GM18858 (cell line): Measurements from ENCODE around the gene CDC5L.
"Not testable (repeated sequence)": the region's sequence is repeated elsewhere in the genome, so short reads cannot be mapped to it uniquely, and the experiment has no call there.

Experiments used
- ATAC-seq: cut with Tn5 transposase; IDR thresholded peaks from one replicate; pipeline ENCODE4 v1.9.1; 2021; ENCODE audit not compliant: unreplicated experiment

CDC5L gene

DNA sequence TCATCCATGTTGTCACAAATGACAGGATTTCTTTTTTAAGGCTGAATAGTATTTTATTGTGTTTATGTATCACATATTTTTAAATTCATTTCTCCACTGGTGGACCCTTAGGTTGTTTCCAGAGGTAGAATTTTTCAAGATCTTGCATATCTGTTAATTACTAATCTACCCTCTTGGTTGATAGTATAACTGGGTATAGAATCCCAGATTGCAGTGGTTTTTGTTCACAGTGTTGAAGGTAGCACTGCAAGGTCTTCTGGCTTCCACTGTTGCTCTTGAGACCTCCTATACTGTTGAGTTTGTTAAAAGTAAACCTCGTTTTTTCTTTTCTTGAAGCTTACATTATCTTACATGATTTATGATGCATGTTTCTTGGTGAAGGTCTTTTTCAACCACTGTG lies 22.9 kb downstream of the CDC5L start:
- ATAC-seq: no peak

DNA sequence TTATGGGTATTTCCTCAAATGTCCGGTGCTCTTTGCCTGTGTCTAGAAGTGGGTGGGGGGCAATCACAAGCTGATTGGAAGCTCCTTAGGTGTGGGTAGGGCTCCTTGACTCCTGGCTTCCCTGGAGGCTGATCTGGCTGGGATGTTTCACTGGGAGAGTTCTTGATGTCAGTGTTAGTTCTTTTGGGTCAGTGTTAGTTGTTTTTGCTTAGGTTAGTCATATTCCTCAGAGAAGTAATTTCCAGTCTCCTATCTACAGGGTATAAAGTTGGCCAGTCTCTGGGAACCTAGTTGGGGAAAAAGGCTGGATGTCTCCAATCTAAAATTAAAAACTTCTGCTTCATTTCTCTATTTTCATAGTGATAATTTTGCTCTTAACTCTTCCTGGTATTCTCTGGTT lies 23.6 kb downstream of the CDC5L start:
- no peak for ATAC-seq

DNA sequence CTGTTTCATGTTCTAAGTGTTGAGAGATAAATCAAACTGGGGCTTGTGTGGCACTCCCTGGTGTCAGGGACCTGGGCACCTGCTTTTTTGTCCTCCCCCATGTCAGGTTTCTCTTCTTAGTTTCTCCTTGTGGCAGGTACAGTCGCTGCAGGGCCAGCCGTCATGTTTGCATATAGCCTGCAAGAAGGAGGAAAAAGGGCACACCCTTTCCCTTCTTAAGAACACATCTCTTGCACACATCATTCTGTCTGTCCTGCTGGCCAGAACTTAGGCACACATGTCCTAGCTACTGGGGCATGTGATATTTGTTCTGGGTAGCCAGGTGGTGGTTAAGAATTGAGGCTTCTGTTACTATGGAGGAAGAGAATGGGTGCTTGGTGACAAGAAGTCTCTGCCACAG lies 27.9 kb downstream of the CDC5L start:
- ATAC-seq: no peak

DNA sequence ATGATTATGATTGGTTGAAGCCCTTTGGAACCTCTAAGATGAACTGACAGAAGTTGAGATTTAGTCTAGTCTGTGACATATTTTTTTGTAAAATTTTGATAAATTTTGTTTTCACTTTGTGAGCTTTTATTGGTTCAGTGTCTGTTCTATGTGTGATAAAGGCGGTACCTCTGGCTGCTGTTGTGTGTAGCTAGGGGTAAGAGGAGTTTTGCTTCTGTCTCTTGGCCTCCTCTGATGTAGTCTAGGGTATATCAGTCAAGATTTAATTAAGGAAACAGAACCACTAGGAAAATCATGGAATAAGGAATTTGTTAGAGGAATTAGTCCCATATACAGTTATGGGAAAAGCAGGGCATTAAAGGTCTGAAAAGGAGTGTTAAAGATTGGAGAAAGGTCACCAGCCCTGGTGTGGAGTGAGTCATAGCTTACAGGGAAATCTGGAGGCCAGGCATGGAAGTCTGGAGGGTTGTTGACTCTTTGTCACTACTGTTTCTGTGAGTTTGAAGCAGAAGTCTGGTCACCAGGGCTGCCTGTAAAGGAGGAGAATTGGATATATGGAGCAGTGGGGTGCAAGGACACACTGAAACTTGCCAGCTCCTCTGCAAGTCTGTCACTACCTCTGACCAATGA lies 28.5 kb downstream of the CDC5L start:
- no peak for ATAC-seq

DNA sequence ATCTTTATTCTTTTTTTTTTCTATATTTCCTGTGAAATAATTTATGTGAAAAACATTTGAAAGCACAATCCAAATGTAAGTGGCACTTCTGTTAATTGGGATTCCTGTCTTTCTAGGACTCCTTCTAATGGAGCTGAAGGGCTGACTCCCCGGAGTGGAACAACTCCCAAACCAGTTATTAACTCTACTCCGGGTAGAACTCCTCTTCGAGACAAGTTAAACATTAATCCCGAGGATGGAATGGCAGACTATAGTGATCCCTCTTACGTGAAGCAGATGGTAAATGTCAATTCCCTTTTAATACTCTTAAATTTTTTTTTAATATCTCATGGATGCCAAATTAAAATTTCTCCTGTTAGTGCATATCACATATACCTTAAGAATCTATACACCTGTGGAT lies 35.0 kb downstream of the CDC5L start:
- ATAC-seq: no peak

DNA sequence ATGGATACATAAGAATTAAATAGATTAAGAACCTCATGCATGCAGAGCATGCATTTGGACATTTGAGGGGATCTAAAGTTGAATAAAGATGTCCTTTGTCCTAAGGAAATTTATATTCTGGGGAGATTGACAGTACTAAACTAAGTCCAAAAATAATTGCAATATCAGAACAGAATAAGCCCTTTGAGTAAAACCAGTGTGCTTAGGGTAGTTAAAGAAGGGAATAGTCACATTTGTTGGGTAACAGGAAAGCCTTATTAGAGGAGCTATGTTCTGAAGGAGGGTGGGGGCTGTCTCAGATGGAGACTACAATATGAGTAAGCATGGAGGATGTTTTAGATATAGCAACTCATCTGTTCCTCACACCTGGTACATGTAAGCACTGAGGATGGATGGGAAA lies 35.8 kb downstream of the CDC5L start:
- ATAC-seq: no peak

DNA sequence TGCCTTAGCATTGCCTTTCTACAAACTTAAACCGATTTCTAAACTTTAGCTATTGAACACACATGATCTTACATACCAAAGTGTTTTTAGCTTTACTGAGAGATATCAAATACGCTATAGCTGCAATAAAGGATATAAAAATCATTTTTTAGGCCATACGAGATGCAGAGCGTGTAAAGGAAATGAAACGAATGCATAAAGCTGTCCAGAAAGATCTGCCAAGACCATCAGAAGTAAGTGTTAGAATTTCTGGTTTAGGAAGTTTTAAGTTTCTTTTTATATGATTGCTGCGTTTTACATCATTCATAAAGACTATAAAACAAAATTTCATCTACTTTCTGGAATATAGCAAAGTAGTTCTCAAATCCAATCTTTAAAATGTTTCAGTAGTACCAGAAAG lies 38.4 kb downstream of the CDC5L start:
- no peak for ATAC-seq

DNA sequence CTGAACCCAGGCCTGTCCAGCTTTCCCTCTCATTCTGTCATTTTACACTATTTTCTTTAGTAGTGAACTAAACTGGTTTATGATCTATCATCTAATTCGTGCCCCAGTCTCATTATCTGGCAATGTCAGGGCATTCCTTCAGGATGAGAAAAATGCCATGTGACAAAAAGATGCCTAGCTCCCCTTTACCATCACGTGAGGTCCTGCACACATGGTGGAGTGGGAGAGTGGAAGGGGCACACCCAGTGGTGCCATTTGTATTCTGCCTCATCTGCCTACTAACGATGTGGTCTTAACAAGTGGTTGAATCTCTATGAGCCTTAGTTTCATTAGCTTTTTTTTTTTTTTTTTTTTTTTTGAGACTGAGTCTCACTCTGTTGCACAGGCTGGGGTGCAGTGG lies 41.2 kb downstream of the CDC5L start:
- ATAC-seq: no peak

DNA sequence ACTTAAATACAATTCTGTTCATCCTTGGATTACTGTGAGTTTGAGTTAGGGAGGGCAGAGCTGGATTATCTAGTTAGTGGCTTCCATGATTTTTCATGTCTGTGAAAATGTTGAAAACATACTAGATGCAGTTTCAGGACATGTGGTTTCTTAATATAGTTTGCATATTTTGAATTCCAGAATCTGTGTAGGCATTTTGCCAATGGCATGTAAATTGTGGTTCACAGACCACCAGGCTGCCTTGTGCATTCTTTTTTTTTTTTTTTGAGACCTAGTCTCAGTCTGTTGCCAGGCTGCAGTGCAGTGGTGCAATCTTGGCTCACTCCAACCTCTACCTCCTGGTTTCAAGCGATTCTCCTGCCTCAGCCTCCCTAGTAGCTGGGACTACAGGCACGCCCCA lies 42.8 kb downstream of the CDC5L start:
- no peak for ATAC-seq

DNA sequence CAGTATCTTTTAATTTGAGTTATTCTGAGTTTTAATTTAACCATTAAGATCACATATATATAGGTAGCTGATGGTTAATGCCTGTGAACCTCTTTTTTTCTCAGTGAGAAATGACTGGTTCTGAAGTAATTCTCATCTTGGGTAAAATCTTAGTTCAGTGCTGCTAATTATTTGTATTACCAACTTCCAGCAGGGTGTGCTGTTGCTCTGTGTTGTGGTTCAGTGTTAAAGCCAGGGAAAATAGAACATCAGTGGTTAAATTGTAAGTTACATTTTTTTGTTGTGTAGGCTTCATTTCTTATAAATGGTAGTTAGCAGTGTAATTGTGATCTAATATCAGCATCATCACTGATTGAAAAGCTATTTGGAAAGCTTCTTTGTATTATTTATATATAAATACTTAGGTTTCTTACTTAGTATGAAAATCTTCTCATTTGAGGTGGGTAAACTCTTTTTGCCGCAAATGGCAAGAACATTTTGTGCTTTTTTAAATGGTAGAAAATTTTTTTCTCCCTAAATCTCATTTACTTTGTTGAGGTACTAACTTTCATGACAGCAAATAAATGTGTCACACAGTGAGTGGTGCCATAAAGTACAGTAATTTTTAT lies 43.7 kb downstream of the CDC5L start:
- ATAC-seq: no peak

DNA sequence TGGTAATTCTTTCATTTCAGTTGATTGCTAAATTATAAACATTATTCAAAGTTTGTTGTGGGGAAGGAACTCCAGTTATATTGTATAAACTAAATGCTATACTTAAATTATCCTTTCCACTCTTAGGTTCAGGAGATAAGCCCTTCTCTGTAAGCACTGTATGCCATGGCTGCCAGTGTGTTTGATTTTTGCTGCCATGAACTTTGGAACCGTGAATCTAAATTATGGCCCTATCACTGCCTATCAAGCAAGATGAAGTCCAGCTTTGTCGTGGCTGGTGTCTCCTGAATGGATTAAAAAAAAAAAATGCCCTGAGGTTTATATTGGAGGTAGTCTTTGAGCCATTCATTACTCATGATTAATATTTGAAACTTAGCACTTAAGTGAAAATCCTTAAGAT lies 44.7 kb downstream of the CDC5L start:
- no peak for ATAC-seq

DNA sequence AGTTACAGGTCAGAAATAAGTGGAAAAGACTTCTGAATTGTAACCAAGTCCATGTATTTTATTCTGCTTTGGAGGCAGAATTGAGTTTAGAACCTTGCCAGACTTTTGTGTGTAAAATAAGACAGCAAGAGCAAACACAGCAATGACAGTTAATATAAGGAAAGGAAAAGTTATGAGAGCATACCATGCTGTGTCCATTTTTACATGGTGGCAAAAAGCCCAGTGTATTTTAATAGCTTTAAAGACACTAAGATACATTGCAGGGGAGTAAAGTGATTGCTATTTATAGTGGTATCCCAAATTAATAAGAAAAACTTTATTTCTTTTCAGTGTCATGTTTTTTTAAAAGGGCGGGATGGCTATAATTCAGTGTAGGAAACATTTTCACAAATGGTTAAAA lies 45.2 kb downstream of the CDC5L start:
- ATAC-seq: no peak

DNA sequence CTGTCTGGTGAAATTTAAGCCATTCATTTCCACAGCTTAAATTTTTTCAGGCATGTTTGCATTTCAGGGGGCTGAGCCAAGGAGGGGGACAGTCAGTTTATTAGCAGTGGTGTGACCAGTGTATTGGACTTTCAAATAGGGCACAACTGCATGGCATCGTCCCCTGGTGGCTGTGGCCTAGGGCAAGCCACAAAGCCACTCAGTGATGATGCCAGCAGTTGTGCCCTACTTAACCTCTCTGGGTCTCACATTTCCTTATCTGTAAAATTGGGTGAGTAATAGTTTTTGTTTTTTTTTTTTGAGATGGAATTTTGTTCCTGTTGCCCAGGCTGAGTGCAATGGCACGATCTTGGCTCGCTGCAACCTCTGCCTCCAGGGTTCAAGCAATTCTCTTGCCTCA lies 48.0 kb downstream of the CDC5L start:
- ATAC-seq: no peak

DNA sequence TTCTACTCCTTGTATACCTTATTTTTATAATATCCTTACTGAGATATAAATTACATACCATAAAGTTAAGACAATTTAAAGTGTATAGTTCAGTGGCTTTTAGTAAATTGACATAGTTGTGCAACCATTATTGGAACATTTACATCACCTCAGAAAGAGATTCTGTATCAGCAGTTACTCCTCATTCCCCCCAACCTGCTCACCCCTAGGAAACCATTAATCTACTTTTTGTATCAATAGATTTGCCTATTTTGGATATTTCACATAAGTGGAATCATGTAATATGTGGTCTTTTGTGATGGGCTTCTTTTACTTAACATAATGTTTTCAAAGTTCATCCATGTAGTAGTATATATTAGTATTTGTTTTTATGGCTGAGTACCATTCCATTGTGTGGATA lies 51.3 kb downstream of the CDC5L start:
- no peak for ATAC-seq

DNA sequence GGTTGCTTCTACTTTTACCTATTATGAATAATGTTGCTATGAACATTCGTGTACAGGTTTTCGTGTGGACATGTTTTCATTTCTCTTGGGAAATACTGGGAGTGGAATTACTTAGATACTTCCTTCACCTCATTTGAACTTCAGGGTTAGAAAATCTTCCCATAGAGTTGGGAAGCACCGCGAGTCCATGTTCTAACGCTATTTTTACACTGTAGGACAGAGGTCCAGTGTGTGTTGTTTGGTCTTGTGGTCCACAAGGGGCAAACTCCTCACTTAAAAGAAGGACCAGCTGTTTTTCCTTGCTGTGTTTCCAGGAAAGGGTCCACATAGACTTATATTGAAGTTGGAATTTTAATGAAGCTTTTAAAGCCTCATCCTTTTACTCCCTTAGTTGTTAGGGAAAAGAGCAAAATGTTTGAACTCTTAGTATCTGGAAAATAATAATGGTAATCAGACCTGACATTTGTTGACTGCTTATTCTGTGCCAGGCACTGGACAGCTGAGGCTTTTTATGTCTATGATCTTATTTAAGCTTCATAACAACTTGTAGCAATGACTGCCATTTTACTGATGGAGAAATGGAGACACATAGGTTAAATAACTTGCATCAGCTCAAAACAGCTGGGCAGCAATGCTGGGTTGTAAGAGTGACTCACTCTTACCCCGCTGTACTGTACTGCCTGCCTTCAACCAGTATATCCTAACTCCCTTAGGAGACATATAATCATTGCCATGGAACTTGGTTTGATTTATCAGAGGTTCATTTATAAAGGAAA lies 52.0 kb downstream of the CDC5L start:
- no peak for ATAC-seq

DNA sequence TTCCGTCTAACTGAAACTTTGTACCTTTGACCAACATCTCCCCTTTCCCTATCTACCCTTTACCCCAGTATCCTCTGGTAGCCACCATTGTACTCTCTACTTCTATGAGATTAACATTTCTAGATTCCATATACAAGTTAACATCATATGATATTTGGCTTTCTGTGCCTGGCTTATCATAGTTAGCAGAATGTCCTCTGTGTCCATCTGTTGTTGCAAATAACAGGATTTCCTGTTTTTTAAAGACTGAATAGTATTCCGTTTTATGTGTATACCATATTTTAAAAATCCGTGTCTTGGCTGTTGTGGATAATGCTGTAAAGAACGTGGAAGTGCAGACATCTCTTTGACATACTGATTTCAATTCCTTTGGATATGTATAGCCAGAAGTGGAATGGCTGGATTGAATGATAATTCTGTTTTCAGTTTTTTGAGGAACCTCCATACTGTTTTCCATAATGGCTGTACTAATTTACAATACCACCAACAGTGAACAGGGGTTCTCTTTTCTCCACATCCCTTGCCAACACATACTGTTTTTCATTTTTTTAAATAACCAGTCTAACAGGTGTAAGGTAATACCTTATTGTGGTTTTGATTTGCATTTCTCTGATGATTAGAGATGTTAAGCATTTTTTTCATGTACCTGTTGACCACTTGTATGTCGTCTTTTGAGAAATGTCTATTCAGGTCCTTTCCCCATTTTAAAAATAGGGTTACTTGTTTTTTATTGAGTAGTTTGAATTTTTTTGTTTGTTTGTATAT lies 53.8 kb downstream of the CDC5L start:
- ATAC-seq: no peak

DNA sequence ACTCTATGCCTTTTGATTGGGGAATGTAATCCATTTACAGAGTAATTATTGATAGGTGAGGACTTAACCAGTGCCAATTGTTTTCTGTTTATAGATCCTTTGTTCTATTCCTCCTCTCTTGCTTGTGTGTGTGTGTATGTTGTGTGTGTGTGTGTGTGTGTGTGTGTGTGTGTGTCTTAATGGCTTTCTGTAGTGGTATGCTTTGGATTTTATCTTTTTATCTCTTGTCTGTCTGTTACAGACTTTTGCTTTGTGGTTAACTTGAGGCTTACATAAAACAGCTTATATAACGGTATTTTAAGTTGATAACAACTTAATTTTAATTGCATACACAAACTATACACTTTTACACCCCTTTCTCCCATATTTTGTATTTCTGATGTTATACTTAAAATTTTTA lies 54.7 kb downstream of the CDC5L start:
- no peak for ATAC-seq

DNA sequence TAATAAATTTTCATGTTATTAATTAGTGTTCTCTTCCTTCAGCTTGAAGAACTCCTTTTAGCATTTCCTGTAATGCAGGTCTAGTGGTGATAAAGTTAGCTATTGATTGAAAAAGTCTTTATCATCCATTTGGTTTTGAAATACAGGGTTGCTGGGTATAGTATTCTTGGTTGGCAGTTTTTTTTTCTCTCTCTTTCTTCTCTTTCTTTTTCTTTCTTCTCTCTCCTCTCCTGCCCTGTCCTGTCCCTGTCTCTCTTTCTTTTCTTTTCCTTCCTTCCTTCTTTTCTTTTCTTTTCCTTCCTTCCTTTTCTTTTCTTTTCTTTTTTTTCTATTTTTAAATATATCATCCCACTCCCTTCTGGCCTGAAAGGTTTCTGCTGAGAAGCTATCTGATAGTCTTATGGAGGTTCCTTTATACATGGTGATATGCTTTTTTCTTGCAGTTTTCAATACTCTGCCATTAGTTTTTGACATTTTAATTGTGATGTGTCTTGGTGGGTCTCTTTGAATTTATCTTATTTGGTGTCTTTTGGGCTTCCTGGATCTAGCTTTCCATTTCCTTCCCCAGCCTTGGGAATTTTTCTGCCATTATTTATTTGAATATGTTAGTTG lies 55.4 kb downstream of the CDC5L start:
- no peak for ATAC-seq

DNA sequence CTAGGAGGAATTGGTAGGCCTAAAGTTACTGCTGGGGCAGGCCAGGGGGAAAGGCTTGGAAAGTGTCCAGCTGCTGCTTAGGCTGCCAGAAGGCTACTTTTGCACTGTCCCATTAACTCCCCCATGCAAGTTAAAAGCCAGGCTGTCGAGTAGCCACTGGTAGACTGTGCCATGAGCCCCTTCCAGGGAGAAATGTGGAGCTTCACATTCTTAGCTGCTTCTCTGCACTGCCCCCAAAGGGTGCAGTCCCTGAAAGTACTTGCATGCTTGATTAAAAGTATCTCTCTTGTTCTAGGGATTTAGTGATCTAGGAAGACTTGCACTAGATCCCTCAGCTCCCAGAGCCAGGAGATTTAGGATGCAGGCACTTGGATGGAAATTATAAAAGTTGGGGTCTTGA lies 57.3 kb downstream of the CDC5L start:
- ATAC-seq: no peak

DNA sequence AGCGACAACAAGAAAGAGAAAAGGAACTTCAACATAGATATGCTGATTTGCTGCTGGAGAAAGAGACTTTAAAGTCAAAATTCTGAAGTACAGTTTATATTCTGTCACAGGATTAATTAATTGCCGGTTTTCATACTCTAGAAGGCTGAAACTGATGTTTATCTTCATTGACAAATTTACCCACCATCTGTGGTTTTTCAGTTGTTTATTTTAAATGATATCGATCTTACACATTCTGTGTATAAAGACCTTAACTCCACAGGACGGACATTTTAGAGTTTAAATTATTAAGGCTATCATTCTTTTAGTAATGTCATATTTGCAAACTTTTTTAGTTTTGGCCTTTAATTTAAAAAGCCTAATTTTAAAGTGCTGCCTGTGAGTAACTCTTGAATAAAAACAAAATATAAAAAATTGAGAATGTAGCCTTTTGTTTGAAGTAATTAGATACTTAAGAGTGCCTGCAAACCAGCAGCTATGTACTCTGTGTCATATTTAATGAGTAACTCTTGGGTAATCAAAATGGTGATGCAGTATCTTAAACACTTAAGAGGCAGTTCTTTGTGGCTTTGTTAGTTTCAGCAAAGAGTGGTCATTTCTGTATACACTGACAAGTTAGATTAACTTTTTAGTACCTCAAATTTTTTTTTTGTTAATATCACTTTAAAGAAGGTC lies 59.3 kb downstream of the CDC5L start:
- no peak for ATAC-seq

DNA sequence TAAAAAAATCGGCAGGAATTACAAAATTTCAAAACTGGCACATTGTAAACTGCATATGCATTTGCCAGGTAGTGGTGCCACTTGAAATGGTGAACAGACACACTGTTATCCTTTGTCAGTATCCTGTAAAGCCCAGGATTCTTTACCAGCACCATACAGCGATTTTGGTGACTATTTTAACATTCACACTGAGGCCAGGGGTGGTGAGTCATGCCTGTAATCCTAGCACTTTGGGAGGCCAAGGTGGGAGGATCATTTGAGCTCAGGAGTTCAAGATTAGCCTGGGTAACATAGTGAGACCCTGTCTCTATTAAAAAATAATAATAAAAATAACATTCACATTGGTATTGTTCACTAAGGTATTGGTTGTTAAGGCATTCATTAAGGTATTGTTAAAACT lies 61.7 kb downstream of the CDC5L start:
- ATAC-seq: not testable (repeated sequence)
